Endothelial cell of umbilical vein (primary cell): Measurements from ENCODE around the gene TMEM108. TPM values are rescaled to one million over a fixed set of nuclear protein-coding genes. Genes with fewer than 3 reads are reported as not detected.

Experiments
- BruUV-seq: library from RNA; stranded (reverse); fragments of 400-500 nt; replicated peaks from 2 replicates; lab custom pipeline; 2021; lab: Mats Ljungman, UMichigan
- CTCF ChIA-PET: fragments of 300-600, 350-600 bp; sonication (Branson Sonifier 250); formaldehyde crosslinking; loops from one replicate; lab custom pipeline; 2021; ENCODE audit warnings: antibody characterized with exemption, inconsistent platforms; lab: Charles Lee
- POLR2A ChIA-PET: fragments of 300-600, 350-600 bp; sonication (Branson Sonifier 250); formaldehyde crosslinking; loops from one replicate; lab custom pipeline; 2021; ENCODE audit warnings: antibody characterized with exemption, inconsistent platforms; lab: Charles Lee
- DNase-seq: peaks from one replicate; pipeline ENCODE4 v3.0.0-alpha.2; 2011; ENCODE audit warnings: low read depth, low spot score
- FAIRE-seq: peaks from 2 replicates; lab custom pipeline; 2011; peaks lifted over from hg19 to GRCh38; lab: Jason Lieb, UNC
- H2AFZ ChIP-seq: 2 replicates; pipeline ENCODE4 v1.6.0; 2012; ENCODE audit warnings: low read depth, low read length, control low read depth, inconsistent platforms
- H3K27ac ChIP-seq: 2 replicates; pipeline ENCODE4 v1.5.1; 2011; ENCODE audit warnings: low read depth, mild to moderate bottlenecking, control low read depth, low read length, moderate library complexity; ENCODE audit not compliant: insufficient read depth
- H3K27me3 ChIP-seq, 2 experiments: 2 replicates each; pipeline versions ENCODE4 v1.6.0 to v1.6.1; 2011; ENCODE audit warnings: low read length in 2 of 2, mixed read lengths in 1 of 2; ENCODE audit not compliant: control insufficient read depth in 2 of 2, insufficient read depth in 2 of 2
- H3K36me3 ChIP-seq, 2 experiments: 2 replicates in 1 of 2; 3 replicates in 1 of 2; pipeline ENCODE4 v1.5.1; 2011; ENCODE audit warnings: low read length in 2 of 2, mild to moderate bottlenecking in 1 of 2, moderate library complexity in 1 of 2; ENCODE audit not compliant: control insufficient read depth in 2 of 2, insufficient read depth in 2 of 2; ENCODE audit errors: extremely low read depth in 1 of 2
- H3K4me1 ChIP-seq: 3 replicates; pipeline ENCODE4 v1.5.1; 2011; ENCODE audit warnings: mild to moderate bottlenecking, low read length; ENCODE audit not compliant: control insufficient read depth, insufficient read depth; ENCODE audit errors: extremely low read depth
- H3K4me2 ChIP-seq: 2 replicates; pipeline ENCODE4 v1.6.1; 2011; ENCODE audit warnings: low read length, control low read depth, mixed read lengths; ENCODE audit not compliant: insufficient read depth
- H3K4me3 ChIP-seq, 3 experiments: fragments of 200-600 bp in 1 of 3; sonication (generic), shearing (Covaris generic) in 1 of 3; replicated peaks in 1 of 3; 2 replicates each; pipeline ENCODE4 v1.5.1; 2011 to 2016; ENCODE audit warnings: control low read depth in 3 of 3, low read length in 3 of 3, mild to moderate bottlenecking in 2 of 3, inconsistent platforms in 1 of 3, low read depth in 1 of 3, moderate library complexity in 1 of 3; ENCODE audit not compliant: insufficient read depth in 1 of 3
- H3K79me2 ChIP-seq: 2 replicates; pipeline ENCODE4 v1.6.0; 2012; ENCODE audit warnings: low read length, inconsistent platforms; ENCODE audit not compliant: control insufficient read depth, insufficient read depth
- H3K9ac ChIP-seq: replicated peaks from 2 replicates; pipeline ENCODE3; 2011; ENCODE audit warnings: low read length, control low read depth; ENCODE audit not compliant: insufficient read depth; ENCODE audit errors: extremely low read depth
- H3K9me1 ChIP-seq: replicated peaks from 3 replicates; pipeline ENCODE4 v1.6.0; 2011; ENCODE audit warnings: mild to moderate bottlenecking, low read length; ENCODE audit not compliant: control insufficient read depth, insufficient read depth; ENCODE audit errors: extremely low read depth
- H3K9me3 ChIP-seq: replicated peaks from 2 replicates; pipeline ENCODE4 v1.5.1; 2012; ENCODE audit warnings: low read length, inconsistent platforms; ENCODE audit not compliant: control insufficient read depth, insufficient read depth
- H4K20me1 ChIP-seq: replicated peaks from 2 replicates; pipeline ENCODE3; 2011; ENCODE audit warnings: mild to moderate bottlenecking, low read length; ENCODE audit not compliant: control insufficient read depth, insufficient read depth; ENCODE audit errors: extremely low read depth
- EZH2 ChIP-seq: IDR thresholded peaks from 2 replicates; pipeline ENCODE4 v1.6.1; 2012; ENCODE audit warnings: borderline replicate concordance, low read depth, mild to moderate bottlenecking, moderate library complexity, low read length, inconsistent platforms; ENCODE audit not compliant: severe bottlenecking
- FOS ChIP-seq: IDR thresholded peaks from 2 replicates; pipeline ENCODE4 v1.6.1; 2011; ENCODE audit warnings: mild to moderate bottlenecking, low read length, moderate library complexity, borderline replicate concordance; ENCODE audit not compliant: insufficient read depth
- GATA2 ChIP-seq: IDR thresholded peaks from 2 replicates; pipeline ENCODE4 v1.7.0; 2011; ENCODE audit warnings: low read depth, mild to moderate bottlenecking, moderate library complexity, mixed read lengths, low read length; ENCODE audit not compliant: insufficient read length, insufficient read depth
- JUN ChIP-seq: IDR thresholded peaks from 2 replicates; pipeline ENCODE4 v1.6.1; 2011; ENCODE audit warnings: borderline replicate concordance, low read depth; ENCODE audit not compliant: insufficient read length, insufficient read depth
- MYC ChIP-seq: IDR thresholded peaks from one replicate; pipeline ENCODE4 v1.6.1; 2011; ENCODE audit warnings: mild to moderate bottlenecking, low read depth, low read length
- POLR2A ChIP-seq: IDR thresholded peaks from 2 replicates; pipeline ENCODE4 v1.6.1; 2012; ENCODE audit warnings: low read depth, mild to moderate bottlenecking, control low read depth, low read length
- POLR2AphosphoS5 ChIP-seq: IDR thresholded peaks from 2 replicates; pipeline ENCODE4 v1.6.1; 2012; ENCODE audit warnings: low read depth, mild to moderate bottlenecking, control low read depth, low read length, moderate library complexity; ENCODE audit not compliant: insufficient read depth
- dilution Hi-C: fragments of 300-500 bp; cut with MboI; formaldehyde crosslinking; loops from one replicate; pipeline ENCODE4 v1.15.0; 2019; ENCODE audit warnings: low sequenced_read_pairs; ENCODE audit not compliant: extremely low pct_ligation_motif_present
- intact Hi-C: fragments of 100-400 bp; cut with micrococcal nuclease; formaldehyde crosslinking; loops from one replicate; pipeline ENCODE4 v1.10.0; 2022
- polyA plus RNA-seq, 4 experiments: library from polyadenylated mRNA; depleted of rRNA in 3 of 4; stranded (reverse) in 3 of 4; unstranded in 1 of 4; fragments of >200 nt; gene quantifications; 2 replicates each; pipeline versions ENCODE4 v1.2.1 to v1.2.3, GENCODE V29; 2011 to 2012; ENCODE audit warnings: missing spikeins in 1 of 4
- total RNA-seq: library from RNA; stranded (reverse); gene quantifications from 2 replicates; pipeline ENCODE4 v1.2.3, GENCODE V29; 2021
- TF ChIP-seq, protein P1 (sequence below), 2 donors: IDR thresholded peaks; 1 replicate in 1 of 2; 2 replicates in 1 of 2; pipeline ENCODE4 v1.5.1; 2011; ENCODE audit warnings: low read length in 2 of 2, mild to moderate bottlenecking in 2 of 2, moderate library complexity in 2 of 2, control low read depth in 1 of 2, inconsistent platforms in 1 of 2, low read depth in 1 of 2; ENCODE audit not compliant: insufficient read depth in 1 of 2; ENCODE audit errors: extremely low read depth in 1 of 2
- TF ChIP-seq, protein P2 (sequence below): IDR thresholded peaks from 2 replicates; pipeline ENCODE4 v1.6.1; 2011; ENCODE audit not compliant: insufficient read depth, insufficient read length

Gene TMEM108
- total and polyA plus RNA-seq, 2 donors (not counting 3 experiments of a cell fraction or from before 2014, with no cell fraction given), result 0.40 to 1.1 TPM

DNA sequence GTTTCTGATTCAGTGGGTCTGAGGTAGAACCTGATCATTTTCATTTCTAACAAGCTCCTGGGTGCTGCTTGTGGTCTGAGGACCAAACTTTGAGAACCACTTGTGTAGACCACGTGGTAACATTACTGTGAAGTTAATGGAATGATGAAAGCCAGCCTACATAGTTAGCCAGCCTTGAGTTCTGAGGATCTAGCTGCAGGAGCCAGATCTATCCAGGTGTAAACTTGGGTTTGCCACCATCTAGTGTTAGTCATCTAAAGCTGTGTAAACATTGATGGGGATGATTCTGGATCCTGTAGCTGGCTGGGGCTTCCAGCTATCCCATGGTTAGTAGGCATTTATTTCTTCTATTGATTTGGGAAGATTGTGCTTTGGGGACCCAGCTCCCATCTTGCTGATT is 170.0 kb downstream of the TMEM108 start:
- DNase-seq, result no peak
- H2AFZ ChIP-seq, result no peak overlapping the region
- no TSS peak for BruUV-seq
- no peaks in the 10 kb centered on the region for H3K4me1 ChIP-seq
- H3K9me1 ChIP-seq, result no peaks in the 10 kb centered on the region
- no peaks in the 10 kb centered on the region for H3K79me2 ChIP-seq
- H3K4me2 ChIP-seq, result no peak overlapping the region
- no peak overlapping the region for H3K27ac ChIP-seq
- peaks cover 0 to 2% of the 10 kb centered on the region in 2 experiments for H3K27me3 ChIP-seq
- no peaks in the 10 kb centered on the region for H4K20me1 ChIP-seq
- H3K9me3 ChIP-seq, result no peaks in the 10 kb centered on the region
- intact Hi-C loops, result no loop called here
- ChIA-PET POLR2A (no interaction called here), CTCF (interaction anchor here (1.0 to 1.1 kb wide), 3 partner anchors 13 to 215 kb away, joined by 3 read pairs; no protein-coding TSS in a partner anchor)
- no peak overlapping the region for H3K4me3 ChIP-seq
- no peaks in the 10 kb centered on the region for H3K36me3 ChIP-seq
- dilution Hi-C loops, result no loop called here
- no peak for FAIRE-seq
- H3K9ac ChIP-seq, result no peak overlapping the region
- TF ChIP-seq JUN (no peak), POLR2AphosphoS5 (no peak), GATA2 (no peak), MYC (no peak), FOS (no peak), EZH2 (no peak), POLR2A (no peak)
- TF ChIP-seq, protein P1, sequence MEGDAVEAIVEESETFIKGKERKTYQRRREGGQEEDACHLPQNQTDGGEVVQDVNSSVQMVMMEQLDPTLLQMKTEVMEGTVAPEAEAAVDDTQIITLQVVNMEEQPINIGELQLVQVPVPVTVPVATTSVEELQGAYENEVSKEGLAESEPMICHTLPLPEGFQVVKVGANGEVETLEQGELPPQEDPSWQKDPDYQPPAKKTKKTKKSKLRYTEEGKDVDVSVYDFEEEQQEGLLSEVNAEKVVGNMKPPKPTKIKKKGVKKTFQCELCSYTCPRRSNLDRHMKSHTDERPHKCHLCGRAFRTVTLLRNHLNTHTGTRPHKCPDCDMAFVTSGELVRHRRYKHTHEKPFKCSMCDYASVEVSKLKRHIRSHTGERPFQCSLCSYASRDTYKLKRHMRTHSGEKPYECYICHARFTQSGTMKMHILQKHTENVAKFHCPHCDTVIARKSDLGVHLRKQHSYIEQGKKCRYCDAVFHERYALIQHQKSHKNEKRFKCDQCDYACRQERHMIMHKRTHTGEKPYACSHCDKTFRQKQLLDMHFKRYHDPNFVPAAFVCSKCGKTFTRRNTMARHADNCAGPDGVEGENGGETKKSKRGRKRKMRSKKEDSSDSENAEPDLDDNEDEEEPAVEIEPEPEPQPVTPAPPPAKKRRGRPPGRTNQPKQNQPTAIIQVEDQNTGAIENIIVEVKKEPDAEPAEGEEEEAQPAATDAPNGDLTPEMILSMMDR (IDR thresholded peaks at IDR 0.05; ENCODE audit: extremely low read depth in 1 of 2, insufficient read depth in 1 of 2, low read depth in 1 of 2, low read length in 2 of 2), result no peak
- TF ChIP-seq, protein P2, sequence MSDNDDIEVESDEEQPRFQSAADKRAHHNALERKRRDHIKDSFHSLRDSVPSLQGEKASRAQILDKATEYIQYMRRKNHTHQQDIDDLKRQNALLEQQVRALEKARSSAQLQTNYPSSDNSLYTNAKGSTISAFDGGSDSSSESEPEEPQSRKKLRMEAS, result no peak
